Astrocyte (in vitro differentiated cells and primary cell): ENCODE data around the gene ABCC12.

Experiments
- EZH2 ChIP-seq: IDR thresholded peaks from 2 replicates; pipeline ENCODE4 v1.6.1; 2012; ENCODE audit warnings: mild to moderate bottlenecking, low read length, inconsistent platforms; ENCODE audit not compliant: insufficient read depth
- TF ChIP-seq, protein P1 (sequence below): IDR thresholded peaks from 2 replicates; pipeline ENCODE4 v1.5.1; 2011; ENCODE audit warnings: low read depth, mild to moderate bottlenecking, inconsistent platforms, low read length, moderate library complexity; ENCODE audit not compliant: insufficient read depth

DNA sequence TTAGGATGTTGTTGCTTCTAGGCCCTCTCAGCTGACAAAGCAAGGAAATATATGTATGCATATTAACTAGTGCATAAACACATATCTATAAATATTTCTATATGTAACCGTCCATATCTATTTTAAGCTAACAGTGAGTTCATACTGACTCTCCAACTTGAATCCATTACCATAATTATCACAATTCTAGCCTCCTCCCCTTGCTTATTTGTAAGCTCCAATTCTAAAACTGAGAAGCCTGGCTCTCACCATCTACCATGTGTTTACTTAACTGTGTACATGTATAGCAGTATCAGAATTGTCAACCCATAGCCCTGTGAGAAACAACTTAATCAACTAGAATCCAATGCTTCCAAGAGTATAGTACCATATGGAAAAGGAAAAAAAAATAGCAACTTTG lies 5.1 kb downstream of the ABCC12 start:
- TF ChIP-seq, protein P1, sequence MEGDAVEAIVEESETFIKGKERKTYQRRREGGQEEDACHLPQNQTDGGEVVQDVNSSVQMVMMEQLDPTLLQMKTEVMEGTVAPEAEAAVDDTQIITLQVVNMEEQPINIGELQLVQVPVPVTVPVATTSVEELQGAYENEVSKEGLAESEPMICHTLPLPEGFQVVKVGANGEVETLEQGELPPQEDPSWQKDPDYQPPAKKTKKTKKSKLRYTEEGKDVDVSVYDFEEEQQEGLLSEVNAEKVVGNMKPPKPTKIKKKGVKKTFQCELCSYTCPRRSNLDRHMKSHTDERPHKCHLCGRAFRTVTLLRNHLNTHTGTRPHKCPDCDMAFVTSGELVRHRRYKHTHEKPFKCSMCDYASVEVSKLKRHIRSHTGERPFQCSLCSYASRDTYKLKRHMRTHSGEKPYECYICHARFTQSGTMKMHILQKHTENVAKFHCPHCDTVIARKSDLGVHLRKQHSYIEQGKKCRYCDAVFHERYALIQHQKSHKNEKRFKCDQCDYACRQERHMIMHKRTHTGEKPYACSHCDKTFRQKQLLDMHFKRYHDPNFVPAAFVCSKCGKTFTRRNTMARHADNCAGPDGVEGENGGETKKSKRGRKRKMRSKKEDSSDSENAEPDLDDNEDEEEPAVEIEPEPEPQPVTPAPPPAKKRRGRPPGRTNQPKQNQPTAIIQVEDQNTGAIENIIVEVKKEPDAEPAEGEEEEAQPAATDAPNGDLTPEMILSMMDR, result no peak
- TF ChIP-seq EZH2, result no peak
